DMS 273 (cell line): ENCODE measurements around the gene CPTP.

Experiments
- DNase-seq: peaks from one replicate; lab custom pipeline; 2025; ENCODE audit not compliant: unreplicated experiment; lab: John Stamatoyannopoulos, UW

Gene CPTP

DNA sequence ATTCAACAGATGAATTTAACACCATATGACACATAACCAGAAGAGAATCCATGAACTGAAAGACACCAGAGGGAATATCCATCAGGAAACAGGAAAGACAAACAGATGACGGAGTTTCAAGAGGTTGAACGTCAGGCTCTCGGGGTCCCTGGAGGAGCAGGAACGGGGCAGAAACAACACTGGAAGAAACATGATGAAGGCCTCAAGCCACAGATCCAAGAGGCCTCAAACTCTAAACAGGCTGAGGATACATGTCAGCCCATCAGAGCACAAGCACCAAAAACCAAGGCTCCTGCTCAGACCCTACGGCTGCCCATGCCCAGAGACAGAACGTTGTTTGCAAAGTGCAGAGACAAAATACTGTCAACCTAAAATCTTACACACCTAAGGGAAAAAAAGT is 7.2 kb upstream of the CPTP start:
- DNase-seq = no peak

DNA sequence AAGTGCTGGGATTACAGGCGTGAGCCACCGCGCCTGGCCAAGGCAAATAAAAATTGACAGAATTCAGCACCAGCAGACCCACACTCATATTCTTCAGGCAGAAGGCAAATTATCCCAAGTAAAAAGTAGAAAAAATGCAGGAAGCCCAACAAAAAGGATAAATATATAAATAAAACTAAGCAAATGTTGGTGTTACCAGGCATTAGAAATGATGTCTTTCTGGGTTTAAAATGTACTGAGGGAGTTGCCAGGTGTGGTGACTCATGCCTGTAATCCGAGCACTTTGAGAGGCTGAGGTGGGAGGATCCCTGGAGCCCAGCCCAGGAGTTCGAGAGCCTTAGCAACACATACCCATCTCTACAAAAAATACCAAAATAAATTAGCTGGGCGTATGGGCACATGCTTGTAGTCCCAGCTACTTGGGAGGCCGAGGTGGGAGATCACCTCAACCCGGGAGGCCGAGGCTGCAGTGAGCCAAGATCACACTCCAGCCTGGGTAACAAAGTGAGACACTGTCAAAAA is 6.4 kb upstream of the CPTP start:
- DNase-seq = peak; percentile 95

GRCh38 chr1:1318777-1319645 is 5.6 kb upstream of the CPTP start:
- DNase-seq = no peak

- DNase-seq = no peak
Measured at GRCh38 chr1:1319646-1319941, 5.0 kb upstream of the CPTP start.

DNA sequence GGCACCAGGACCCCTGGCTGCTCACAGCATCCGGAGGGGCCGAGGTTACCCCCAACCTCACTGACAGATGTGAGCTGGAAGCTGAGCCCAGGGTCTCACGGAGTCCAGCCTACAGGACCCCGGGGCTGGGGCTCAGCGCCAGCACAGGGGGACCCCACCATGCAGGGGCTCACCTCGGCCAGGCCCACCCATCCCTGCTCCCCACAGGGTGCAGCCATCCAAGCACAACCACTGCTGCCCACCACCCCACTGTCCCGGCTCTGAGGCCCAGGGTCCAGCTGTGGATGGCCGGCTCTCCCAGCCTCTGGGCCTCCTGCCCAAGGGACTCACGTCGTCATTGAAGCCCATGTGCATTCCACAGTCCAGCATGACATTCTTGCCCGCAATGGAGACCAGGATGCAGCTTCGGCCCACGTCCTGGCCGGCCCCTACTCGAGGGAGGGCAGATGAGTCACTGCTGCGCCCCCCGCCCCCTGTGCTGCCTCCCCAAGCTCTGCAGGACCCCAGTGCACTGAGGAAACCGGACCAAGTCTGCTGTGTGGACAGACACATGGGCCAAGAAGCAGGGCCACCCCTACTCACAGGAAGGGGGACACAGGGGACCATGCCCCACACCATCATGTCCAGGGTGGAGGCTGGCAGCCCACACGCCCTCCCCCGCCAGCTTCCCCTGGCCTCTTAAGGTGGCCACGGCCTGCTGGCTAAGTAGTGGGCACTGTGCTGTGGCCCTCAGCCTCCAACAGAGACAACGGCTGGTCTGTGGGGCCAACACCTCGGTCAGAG is 3.7 kb upstream of the CPTP start:
- no peak for DNase-seq

GRCh38 chr1:1321477-1321876 is 3.1 kb upstream of the CPTP start:
- DNase-seq = no peak

GRCh38 chr1:1322418-1322817 is 2.2 kb upstream of the CPTP start:
- no peak for DNase-seq

DNA sequence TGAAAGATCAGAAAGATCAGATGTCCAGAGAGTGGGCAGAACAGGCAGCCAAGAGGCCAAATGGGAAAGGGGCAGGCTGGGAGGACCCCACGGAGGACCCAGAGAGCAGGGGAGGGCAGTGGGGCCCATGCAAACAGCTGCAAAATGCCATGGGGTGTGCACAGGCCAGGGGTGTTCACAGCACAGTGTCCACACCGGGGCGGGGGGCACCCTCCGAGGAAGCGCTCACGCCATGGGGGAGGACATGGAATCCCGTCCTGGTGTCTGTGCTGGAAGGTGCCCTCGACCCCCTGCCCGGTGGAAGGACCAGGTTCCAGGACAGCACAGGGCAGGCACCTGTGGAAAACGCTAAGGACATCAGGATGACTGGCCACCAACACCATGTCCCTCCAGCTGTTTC is 1.6 kb upstream of the CPTP start:
- DNase-seq = no peak

DNA sequence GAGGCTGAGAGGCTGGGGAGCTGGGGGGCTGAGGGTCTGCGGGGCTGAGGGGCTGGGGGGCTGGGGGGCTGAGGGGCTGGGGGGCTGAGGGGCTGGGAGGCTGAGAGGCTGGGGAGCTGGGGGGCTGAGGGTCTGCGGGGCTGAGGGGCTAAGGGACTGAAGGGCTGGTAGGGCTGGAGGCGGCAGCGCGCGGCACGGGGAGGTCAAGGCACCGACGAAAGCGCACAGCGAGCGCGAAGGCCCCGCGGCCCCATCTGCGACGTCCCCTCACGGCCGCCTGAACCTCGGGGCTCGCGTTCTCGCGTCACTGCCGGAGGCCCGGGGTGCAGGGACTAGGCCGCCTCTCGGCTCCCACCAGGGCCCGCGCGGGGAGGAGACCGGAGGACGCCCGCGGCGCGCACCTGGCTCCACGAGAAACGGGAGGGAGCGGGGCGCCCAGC is 498 bp upstream of the CPTP start:
- DNase-seq = peak; percentile 83

GRCh38 chr1:1325288-1326074 is 879 bp downstream of the CPTP start:
- DNase-seq = no peak

GRCh38 chr1:1326075-1326605 is 1.5 kb downstream of the CPTP start:
- peak; percentile 52 for DNase-seq

DNA sequence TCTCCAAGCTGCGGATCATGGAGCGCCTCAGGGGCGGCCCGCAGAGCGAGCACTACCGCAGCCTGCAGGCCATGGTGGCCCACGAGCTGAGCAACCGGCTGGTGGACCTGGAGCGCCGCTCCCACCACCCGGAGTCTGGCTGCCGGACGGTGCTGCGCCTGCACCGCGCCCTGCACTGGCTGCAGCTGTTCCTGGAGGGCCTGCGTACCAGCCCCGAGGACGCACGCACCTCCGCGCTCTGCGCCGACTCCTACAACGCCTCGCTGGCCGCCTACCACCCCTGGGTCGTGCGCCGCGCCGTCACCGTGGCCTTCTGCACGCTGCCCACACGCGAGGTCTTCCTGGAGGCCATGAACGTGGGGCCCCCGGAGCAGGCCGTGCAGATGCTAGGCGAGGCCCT is 2.7 kb downstream of the CPTP start:
- no peak for DNase-seq

- DNase-seq = no peak
Measured at GRCh38 chr1:1328254-1328653, 3.7 kb downstream of the CPTP start.

- no peak for DNase-seq
Measured at GRCh38 chr1:1329304-1330210, 5.0 kb downstream of the CPTP start.

DNA sequence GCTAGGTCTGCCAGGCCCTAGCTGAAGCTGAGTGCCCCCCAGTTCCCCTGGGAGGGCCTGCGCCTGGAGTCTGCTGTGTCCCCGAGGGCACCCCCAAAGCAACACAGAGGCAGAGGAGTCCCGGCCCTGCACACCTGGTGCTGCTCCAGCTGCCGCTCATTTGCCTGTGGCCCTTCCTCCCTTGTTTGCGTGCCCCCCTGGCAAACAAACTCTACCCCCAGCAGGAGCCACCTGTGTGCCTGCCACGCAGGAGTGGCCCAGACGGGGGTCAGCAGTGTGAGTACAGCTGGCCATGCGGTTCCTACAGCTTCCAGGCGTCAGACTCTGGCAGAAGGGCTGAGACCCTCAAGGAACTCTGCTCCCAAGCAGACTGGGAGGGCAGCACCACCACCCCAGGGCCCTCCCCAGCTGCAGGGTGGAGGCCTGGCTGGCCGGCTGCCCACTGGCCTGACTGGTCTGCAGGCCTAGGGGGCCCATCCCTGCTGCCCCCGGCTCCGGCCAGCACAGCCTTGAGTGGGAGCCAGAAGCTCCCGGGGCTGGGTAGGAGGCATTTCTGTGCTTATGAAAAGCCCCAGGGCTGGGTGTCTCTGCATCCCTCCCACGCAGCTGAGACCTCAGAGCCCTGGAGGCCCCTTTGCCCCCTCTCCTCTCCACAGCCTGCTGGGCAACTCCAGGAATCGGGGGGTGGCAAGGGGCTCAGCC is 5.9 kb downstream of the CPTP start:
- DNase-seq = no peak

DNA sequence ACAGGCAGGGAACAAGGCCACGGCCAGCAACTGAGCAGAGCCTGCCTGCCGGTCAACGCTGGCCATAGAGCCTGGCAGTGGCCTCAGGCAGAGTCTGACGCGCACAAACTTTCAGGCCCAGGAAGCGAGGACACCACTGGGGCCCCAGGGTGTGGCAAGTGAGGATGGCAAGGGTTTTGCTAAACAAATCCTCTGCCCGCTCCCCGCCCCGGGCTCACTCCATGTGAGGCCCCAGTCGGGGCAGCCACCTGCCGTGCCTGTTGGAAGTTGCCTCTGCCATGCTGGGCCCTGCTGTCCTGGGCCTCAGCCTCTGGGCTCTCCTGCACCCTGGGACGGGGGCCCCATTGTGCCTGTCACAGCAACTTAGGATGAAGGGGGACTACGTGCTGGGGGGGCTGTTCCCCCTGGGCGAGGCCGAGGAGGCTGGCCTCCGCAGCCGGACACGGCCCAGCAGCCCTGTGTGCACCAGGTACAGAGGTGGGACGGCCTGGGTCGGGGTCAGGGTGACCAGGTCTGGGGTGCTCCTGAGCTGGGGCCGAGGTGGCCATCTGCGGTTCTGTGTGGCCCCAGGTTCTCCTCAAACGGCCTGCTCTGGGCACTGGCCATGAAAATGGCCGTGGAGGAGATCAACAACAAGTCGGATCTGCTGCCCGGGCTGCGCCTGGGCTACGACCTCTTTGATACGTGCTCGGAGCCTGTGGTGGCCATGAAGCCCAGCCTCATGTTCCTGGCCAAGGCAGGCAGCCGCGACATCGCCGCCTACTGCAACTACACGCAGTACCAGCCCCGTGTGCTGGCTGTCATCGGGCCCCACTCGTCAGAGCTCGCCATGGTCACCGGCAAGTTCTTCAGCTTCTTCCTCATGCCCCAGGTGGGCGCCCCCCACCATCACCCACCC is 6.7 kb downstream of the CPTP start, which contains the start of gene TAS1R3:
Gene TAS1R3 (plus strand): TSS at position 213 of the 898 bp plus-strand sequence. CDS start 66 bp downstream, at position 279.
- DNase-seq = peak; percentile 67

- peak; percentile 72 for DNase-seq
Measured at GRCh38 chr1:1332031-1332755, 7.6 kb downstream of the CPTP start.
